22Rv1 (cell line): ENCODE measurements around the gene CELA2B.

Source experiments
- H3K27ac ChIP-seq: fragments of 450-650 bp; 2 replicates; pipeline ENCODE4 v1.5.1; 2017
- CTCF ChIP-seq: fragments of 450-650 bp; IDR thresholded peaks from 2 replicates; pipeline ENCODE4 v1.5.1; 2017; ENCODE audit warnings: mild to moderate bottlenecking
- ZFX ChIP-seq: fragments of 450-650 bp; IDR thresholded peaks from 2 replicates; pipeline ENCODE4 v1.6.1; 2017; ENCODE audit warnings: antibody characterized with exemption, borderline replicate concordance

Gene CELA2B

GRCh38 chr1:15492596-15492995, 16.7 kb downstream of the CELA2B start:
- TF ChIP-seq CTCF (no peak), ZFX (no peak)
- no peak overlapping the region for H3K27ac ChIP-seq

GRCh38 chr1:15493869-15494390, 18.0 kb downstream of the CELA2B start:
- H3K27ac ChIP-seq: no peak overlapping the region
- TF ChIP-seq CTCF: no peak
- no peak for TF ChIP-seq ZFX

- no peak overlapping the region for H3K27ac ChIP-seq
- TF ChIP-seq ZFX (no peak), CTCF (no peak)
These were observed 24.6 kb downstream of the CELA2B start for GRCh38 chr1:15500184-15501178.

- peak; percentile 87 for TF ChIP-seq CTCF
- no peak for TF ChIP-seq ZFX
- H3K27ac ChIP-seq: no peak overlapping the region
These were observed 25.5 kb downstream of the CELA2B start for GRCh38 chr1:15501208-15502032.

- no peak for TF ChIP-seq ZFX
- TF ChIP-seq CTCF: no peak
- H3K27ac ChIP-seq: no peak overlapping the region
These were observed 28.5 kb downstream of the CELA2B start for GRCh38 chr1:15504436-15504835.

- TF ChIP-seq CTCF (no peak), ZFX (no peak)
- H3K27ac ChIP-seq: no peak overlapping the region
These were observed 30.9 kb downstream of the CELA2B start for GRCh38 chr1:15506831-15507230.

- H3K27ac ChIP-seq: no peak overlapping the region
These were observed 31.4 kb downstream of the CELA2B start for GRCh38 chr1:15507278-15507677.

More at GRCh38 chr1:15507278-15507677, 31.4 kb downstream of the CELA2B start:
- TF ChIP-seq ZFX (no peak), CTCF (no peak)
